Measurements from ENCODE around the gene CUEDC2.

Gene CUEDC2

GRCh38 chr10:102432162-102432950 is at the start of gene CUEDC2:
Gene CUEDC2, minus strand, starts transcription at chr10:102432574. Its CDS starts 7,386 bp downstream, at chr10:102425188.
- in situ Hi-C loops (cut with MboI; ENCODE audit: low sequenced_read_pairs): no loop called here

- in situ Hi-C loops (cut with MboI; ENCODE audit: low sequenced_read_pairs): no loop called here
These were observed 48.0 kb upstream of the CUEDC2 start for GRCh38 chr10:102480396-102480795.

- in situ Hi-C loops (cut with MboI; ENCODE audit: low sequenced_read_pairs): loop anchor here (5.0 kb wide), 1 partner anchor 87 kb away; no protein-coding TSS in a partner anchor
These were observed 47.3 kb upstream of the CUEDC2 start for GRCh38 chr10:102479651-102480050.

GRCh38 chr10:102476466-102477141 is 44.2 kb upstream of the CUEDC2 start:
- in situ Hi-C loops (cut with MboI; ENCODE audit: low sequenced_read_pairs): loop anchor here (5.0 kb wide), 1 partner anchor 84 kb away; no protein-coding TSS in a partner anchor

GRCh38 chr10:102475451-102476040 is 43.2 kb upstream of the CUEDC2 start:
- in situ Hi-C loops (cut with MboI; ENCODE audit: low sequenced_read_pairs): loop anchor here (5.0 kb wide), 1 partner anchor 83 kb away; no protein-coding TSS in a partner anchor

GRCh38 chr10:102473445-102474331 is 41.3 kb upstream of the CUEDC2 start:
- in situ Hi-C loops (cut with MboI; ENCODE audit: low sequenced_read_pairs): no loop called here

GRCh38 chr10:102470579-102471546 is 38.5 kb upstream of the CUEDC2 start:
- in situ Hi-C loops (cut with MboI; ENCODE audit: low sequenced_read_pairs): no loop called here

- in situ Hi-C loops (cut with MboI; ENCODE audit: low sequenced_read_pairs): no loop called here
These were observed 36.3 kb upstream of the CUEDC2 start for GRCh38 chr10:102468683-102469082.

- in situ Hi-C loops (cut with MboI; ENCODE audit: low sequenced_read_pairs): no loop called here
These were observed 35.6 kb upstream of the CUEDC2 start for GRCh38 chr10:102467971-102468438.

- in situ Hi-C loops (cut with MboI; ENCODE audit: low sequenced_read_pairs): no loop called here
These were observed 34.9 kb upstream of the CUEDC2 start for GRCh38 chr10:102467318-102467717.

- in situ Hi-C loops (cut with MboI; ENCODE audit: low sequenced_read_pairs): no loop called here
These were observed 33.1 kb upstream of the CUEDC2 start for GRCh38 chr10:102465466-102465865.

GRCh38 chr10:102463983-102464382 is 31.6 kb upstream of the CUEDC2 start:
- in situ Hi-C loops (cut with MboI; ENCODE audit: low sequenced_read_pairs): no loop called here

GRCh38 chr10:102462512-102463054 is 30.2 kb upstream of the CUEDC2 start:
- in situ Hi-C loops (cut with MboI; ENCODE audit: low sequenced_read_pairs): no loop called here

- in situ Hi-C loops (cut with MboI; ENCODE audit: low sequenced_read_pairs): no loop called here
These were observed 29.0 kb upstream of the CUEDC2 start for GRCh38 chr10:102461187-102462054.

GRCh38 chr10:102460836-102461186 is 28.4 kb upstream of the CUEDC2 start:
- in situ Hi-C loops (cut with MboI; ENCODE audit: low sequenced_read_pairs): no loop called here

- in situ Hi-C loops (cut with MboI; ENCODE audit: low sequenced_read_pairs): no loop called here
These were observed 26.3 kb upstream of the CUEDC2 start for GRCh38 chr10:102458656-102459055.

- in situ Hi-C loops (cut with MboI; ENCODE audit: low sequenced_read_pairs): no loop called here
These were observed 25.3 kb upstream of the CUEDC2 start for GRCh38 chr10:102457591-102458150.

GRCh38 chr10:102455893-102456471 is 23.6 kb upstream of the CUEDC2 start:
- in situ Hi-C loops (cut with MboI; ENCODE audit: low sequenced_read_pairs): no loop called here

Data from HL-60/S4 (cell line).